Cardiac muscle cell (in vitro differentiated cells and primary cell): ENCODE data around the gene PIK3R2. TPM values are rescaled to one million over a fixed set of nuclear protein-coding genes. Genes with fewer than 3 reads are reported as not detected.
A peak's percentile ranks its signal among the peaks of the same experiment; 100 is the strongest.

Source experiments
- DNase-seq, 2 donors: peaks; one replicate each; pipeline versions ENCODE4 v3.0.0 to v3.0.0-alpha.2; 2010 to 2017; ENCODE audit warnings: low read depth in 1 of 2, low spot score in 1 of 2
- H3K27ac ChIP-seq: fragments of 200-600 bp; sonication (generic); 2 replicates; pipeline ENCODE4 v1.5.1; 2016
- H3K27me3 ChIP-seq: fragments of 200-600 bp; sonication (generic); 2 replicates; pipeline ENCODE4 v1.6.0; 2016; ENCODE audit warnings: control low read depth
- H3K36me3 ChIP-seq: fragments of 200-600 bp; sonication (generic); 2 replicates; pipeline ENCODE4 v1.5.1; 2016; ENCODE audit warnings: control low read depth
- H3K4me1 ChIP-seq: fragments of 200-600 bp; sonication (generic); 2 replicates; pipeline ENCODE4 v1.8.1; 2017; ENCODE audit warnings: low read depth, mild to moderate bottlenecking, mixed run types
- H3K4me3 ChIP-seq: fragments of 200-600 bp; sonication (generic); 2 replicates; pipeline ENCODE4 v1.5.1; 2016; ENCODE audit warnings: mild to moderate bottlenecking
- H3K9me3 ChIP-seq: fragments of 200-600 bp; sonication (generic); 2 replicates; pipeline ENCODE4 v1.5.1; 2017; ENCODE audit warnings: low read depth, mild to moderate bottlenecking, control low read depth
- CTCF ChIP-seq: IDR thresholded peaks from 2 replicates; pipeline ENCODE4 v1.5.1; 2012; ENCODE audit warnings: low read depth, mild to moderate bottlenecking, low read length
- polyA plus RNA-seq: library from polyadenylated mRNA; unstranded; fragments of >200 nt; fragmentation: Nextera tagmentation; extraction: Ambion mirVana; gene quantifications from 2 replicates; pipeline ENCODE4 v1.2.1, GENCODE V29; 2016
- total RNA-seq: library from RNA; depleted of rRNA; stranded (reverse); fragments of >200 nt; gene quantifications from 2 replicates; pipeline ENCODE4 v1.2.3, GENCODE V29; 2016

The PIK3R2 gene
- total and polyA plus RNA-seq, 2 experiments from 2014 or later, result 53.8 to 64.7 TPM

- H3K36me3 ChIP-seq, result no peaks in the 10 kb centered on the region
- DNase-seq, result no peak
- peak overlapping the region; percentile 74 for H3K27ac ChIP-seq
- H3K4me3 ChIP-seq, result no peak overlapping the region
- H3K27me3 ChIP-seq, result no peaks in the 10 kb centered on the region
- H3K9me3 ChIP-seq, result no peaks in the 10 kb centered on the region
- peaks cover 7% of the 10 kb centered on the region for H3K4me1 ChIP-seq
- TF ChIP-seq CTCF, result no peak
Observed at GRCh38 chr19:18191640-18192062, 38.7 kb downstream of the PIK3R2 start.

- Histone ChIP-seq H3K36me3 (no peaks in the 10 kb centered on the region), H3K27me3 (no peaks in the 10 kb centered on the region), H3K4me3 (peak within 1 kb of the TSS; percentile 64), H3K27ac (peak within 1 kb of the TSS; percentile 74), H3K4me1 (peaks cover 7% of the 10 kb centered on the region), H3K9me3 (no peaks in the 10 kb centered on the region)
- no peak for TF ChIP-seq CTCF
- peak; percentile 100 for DNase-seq
Observed at GRCh38 chr19:18192673-18193387, 39.9 kb downstream of the PIK3R2 start, which contains the start of gene MPV17L2. Gene MPV17L2 (plus strand): TSS chr19:18193218. CDS start chr19:18193282, 64 bp downstream.

DNA sequence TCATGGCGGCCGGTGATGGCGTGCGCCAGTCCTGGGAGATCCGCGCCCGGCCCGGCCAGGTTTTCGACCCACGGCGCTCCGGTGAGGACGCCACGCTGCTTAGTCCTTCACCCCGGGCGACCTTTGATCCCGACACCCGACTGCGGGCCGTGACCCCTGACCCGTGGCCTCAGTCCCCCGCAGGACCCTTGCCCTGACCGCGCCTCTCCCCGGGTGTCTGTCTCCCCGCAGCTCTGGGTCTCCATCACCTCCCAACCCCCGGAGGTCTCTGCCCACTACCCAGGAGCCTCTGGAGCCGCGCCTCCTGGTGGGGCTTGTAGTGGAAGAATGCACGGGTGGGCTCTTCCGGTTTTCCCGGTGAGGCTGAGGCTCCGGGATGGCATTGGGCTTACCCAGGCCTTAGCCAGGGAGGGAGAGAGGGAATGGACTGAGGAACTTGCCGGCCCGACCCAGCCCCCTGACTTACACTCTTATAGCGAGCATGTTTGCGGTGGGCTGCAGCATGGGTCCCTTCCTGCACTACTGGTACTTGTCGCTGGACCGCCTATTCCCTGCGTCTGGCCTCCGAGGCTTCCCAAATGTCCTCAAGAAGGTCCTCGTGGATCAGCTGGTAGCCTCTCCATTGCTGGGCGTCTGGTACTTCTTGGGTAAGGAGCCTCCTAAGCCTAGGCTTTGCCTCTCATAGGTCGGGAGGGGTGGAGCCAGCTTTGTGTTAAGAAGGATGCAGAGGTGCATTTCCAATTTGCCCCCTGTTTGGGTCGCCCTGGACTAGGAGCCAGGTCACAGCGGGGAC, 40.6 kb downstream of the PIK3R2 start:
- Histone ChIP-seq H3K27ac (peak overlapping the region; percentile 60), H3K4me1 (peaks cover 7% of the 10 kb centered on the region), H3K36me3 (peaks cover 5% of the 10 kb centered on the region), H3K27me3 (no peaks in the 10 kb centered on the region), H3K4me3 (peak overlapping the region; percentile 64), H3K9me3 (no peaks in the 10 kb centered on the region)
- peak in 1 of 2 donors; percentile 35 for DNase-seq
- no peak for TF ChIP-seq CTCF

DNA sequence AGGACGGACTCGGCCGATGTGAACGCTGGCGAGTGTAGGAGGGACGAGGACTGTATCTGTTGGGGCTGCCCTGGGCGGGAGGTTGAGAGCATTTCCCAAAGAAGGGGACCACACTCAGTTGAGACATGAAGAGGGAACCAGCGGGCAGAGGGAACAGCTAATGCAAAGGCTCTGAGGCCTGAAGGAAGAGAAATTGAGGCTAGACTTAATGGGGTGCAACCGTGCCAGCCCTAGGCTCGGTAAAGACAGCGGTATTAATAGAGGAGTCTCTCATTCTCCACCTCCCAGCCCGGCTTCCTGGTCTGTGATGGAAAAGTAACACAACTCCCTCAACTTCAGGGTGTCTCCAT, 41.2 kb downstream of the PIK3R2 start:
- H3K9me3 ChIP-seq, result no peaks in the 10 kb centered on the region
- H3K4me3 ChIP-seq, result peak overlapping the region; percentile 64
- DNase-seq, result no peak
- TF ChIP-seq CTCF, result no peak
- peaks cover 7% of the 10 kb centered on the region for H3K4me1 ChIP-seq
- no peak overlapping the region for H3K27ac ChIP-seq
- H3K27me3 ChIP-seq, result no peaks in the 10 kb centered on the region
- H3K36me3 ChIP-seq, result peaks cover 6% of the 10 kb centered on the region

- no peak overlapping the region for H3K4me3 ChIP-seq
- no peak for TF ChIP-seq CTCF
- H3K9me3 ChIP-seq, result no peaks in the 10 kb centered on the region
- H3K27ac ChIP-seq, result no peak overlapping the region
- no peaks in the 10 kb centered on the region for H3K27me3 ChIP-seq
- peaks cover 7% of the 10 kb centered on the region for H3K4me1 ChIP-seq
- H3K36me3 ChIP-seq, result peaks cover 7% of the 10 kb centered on the region
- DNase-seq, result peak; percentile 35 to 77
Observed at GRCh38 chr19:18194554-18195238, 41.7 kb downstream of the PIK3R2 start.
